ENCODE results near the gene STARD9.
"Not testable (repeated sequence)": the region's sequence is repeated elsewhere in the genome, so short reads cannot be mapped to it uniquely, and the experiment has no call there.

STARD9 gene

DNA sequence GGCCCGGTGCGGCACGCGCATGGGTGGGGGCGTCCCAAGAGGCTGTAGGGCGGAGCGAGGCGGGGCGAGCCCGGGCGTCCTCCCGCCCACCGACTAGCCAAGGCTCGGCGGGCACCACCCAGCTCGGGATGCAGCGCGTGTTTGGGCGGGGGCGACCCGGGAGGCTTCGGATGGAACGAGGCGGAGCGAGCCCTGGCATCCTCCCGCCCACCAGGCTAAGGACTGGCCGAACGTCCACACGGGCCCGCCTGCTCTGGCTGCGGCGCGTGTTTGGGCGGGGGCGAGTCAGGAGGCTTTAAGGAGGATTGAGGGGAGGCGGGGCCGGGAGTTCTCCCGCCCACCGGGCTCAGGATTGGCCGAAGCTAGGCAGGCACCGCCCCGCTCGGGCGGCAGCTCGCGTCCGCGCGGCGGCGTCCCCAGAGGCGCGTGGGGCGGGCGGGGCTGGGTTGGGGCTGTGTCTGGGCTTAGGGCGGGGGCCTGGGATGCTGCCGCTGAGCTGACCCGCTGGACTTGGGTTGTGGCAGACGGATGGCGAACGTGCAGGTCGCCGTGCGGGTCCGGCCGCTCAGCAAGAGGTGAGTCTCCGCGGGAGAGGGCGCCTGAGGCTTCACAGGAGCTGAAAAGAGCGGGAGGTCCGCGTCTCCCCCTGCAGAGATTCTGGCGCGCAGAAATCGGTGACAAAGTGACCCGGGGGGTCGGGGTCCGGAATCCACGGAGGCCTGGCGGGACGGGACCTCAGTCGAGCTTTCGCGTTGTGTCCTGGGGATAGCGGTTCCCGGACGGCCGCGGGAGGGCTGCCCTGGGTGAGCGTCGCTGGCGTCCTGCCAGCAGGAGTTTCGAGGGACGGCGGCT lies at the start of gene STARD9:
TSS of gene STARD9 (plus strand) at position 419 of the 852 bp plus-strand sequence. CDS start at position 529, 110 bp downstream.
- peak; percentile 93 to 94 for DNase-seq (ENCODE audit: low read depth in 2 of 2)

DNA sequence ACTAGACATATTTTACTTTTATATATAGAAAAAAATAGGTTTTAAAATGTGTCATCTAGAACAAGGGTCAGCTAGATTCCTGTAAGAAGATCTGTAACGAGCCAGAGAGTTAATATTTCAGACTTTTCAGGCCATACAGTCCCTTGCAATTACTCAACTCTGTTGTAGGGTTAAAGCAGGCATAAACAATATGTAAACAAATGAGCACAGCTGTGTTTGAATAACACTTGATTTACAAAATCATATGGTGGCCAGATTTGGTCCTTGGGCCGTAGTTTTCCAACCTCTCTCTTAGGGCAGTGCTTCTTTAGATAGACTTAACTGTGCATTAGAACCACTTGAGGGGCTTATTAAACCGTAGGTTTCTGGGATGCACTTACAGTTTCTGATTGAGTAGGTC lies 46.4 kb upstream of the STARD9 start:
- DNase-seq (ENCODE audit: low read depth in 2 of 2): no peak

DNA sequence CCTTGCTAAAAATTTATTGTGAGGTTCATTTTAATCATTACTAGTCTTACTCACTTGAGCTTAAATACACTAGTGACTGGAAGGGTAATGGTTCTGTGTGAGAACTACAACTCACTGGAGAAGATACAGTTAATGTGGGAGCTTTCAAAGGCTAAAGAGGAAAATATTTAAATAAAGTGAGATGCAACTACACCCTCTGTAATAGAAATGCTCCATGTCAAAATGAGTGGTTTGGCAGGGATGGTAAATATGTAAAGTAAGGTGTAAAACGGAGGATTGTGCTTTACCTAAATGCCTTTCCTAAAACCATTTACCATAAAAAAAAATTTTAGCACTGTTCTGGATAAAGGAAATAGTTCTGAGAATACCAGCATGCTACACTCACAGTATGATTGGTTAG lies 42.2 kb upstream of the STARD9 start:
- DNase-seq (ENCODE audit: low read depth in 2 of 2): no peak

DNA sequence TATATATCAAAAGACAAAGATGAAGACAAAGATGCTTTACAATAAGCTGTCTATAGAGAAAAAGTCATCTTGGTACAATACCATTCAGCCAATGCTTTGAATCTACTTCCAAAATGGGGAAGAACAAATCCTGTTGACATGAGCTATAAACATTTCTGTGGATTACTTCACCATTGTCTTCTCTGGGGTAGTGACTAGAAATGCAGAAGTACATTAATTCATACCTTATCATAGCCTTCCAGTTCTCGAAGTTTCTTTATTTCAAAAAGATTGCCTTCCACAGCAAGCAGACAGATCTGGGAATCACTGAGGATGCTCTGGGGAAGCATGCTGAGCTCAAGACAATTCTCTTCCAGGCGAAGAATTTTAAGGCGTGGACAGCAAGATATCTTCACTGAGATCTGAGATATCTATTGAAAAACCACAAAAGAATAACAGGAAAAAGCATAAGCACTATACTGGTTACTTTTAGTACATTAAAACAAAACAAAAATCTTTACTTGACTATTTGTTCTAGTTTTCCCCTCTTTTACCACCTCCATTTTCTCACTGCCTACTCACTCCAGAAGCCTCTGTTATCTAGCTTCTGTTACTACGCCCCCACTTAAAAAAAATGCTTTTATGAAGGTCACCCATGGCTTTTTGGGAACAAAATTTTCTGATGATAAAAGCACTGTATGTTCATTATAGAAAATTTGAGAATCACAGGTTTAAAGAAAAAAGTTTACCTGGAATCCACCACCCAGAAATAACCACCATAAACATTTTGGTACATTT lies 30.4 kb upstream of the STARD9 start:
- no peak for DNase-seq (ENCODE audit: low read depth in 2 of 2)

DNA sequence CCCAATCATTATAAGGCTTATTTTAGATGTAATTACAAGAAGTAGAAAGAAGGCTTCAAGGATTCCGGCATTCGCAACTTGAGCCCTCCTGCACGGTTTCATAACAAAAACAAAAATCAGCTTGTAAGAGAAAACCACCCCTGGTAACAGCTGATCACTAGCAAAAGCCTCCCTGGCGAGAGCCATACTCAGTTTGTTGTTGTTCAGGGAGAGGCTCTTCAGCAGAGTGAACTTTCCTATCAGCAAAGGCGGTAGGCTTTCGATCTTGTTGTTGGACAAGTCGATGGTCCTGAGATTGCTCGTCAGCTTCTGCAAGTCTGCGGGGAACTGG lies 27.5 kb upstream of the STARD9 start:
- DNase-seq (ENCODE audit: low read depth in 2 of 2): no peak

DNA sequence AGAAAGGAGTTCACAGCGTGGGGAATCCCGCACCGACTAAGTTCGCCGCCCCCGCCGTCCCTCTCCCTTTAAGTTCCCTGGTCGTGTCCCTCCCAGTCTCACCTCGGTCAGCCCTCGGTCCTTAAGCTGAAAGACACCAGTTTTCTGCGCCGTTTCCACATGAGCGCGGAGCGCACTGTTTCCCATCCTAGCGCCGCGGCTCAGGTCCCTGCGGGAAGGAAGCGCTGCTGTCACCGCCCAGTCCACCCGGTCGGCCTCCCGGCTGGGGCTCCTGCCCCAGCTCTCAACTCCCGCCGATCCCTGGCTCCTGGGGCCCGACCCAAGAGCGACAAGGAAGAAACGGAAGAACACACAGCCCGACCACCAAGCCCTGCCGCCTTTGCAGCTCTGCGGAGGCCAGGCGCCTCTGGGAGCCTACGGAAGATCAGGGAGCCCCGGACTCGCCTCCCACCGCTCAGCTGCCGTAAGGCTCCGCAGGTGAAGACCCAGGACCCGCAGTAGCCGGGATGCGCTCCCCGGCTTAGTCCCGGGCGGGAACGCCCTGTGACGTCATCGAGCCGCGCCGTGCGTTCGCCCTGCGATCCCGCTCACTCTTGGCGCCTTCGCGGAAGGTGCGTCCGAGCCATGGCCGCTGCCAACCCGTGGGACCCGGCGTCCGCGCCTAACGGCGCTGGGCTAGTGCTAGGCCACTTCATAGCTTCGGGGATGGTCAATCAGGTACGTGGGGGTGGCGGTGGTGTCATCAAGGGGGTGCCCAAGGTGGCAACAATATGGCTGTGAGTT lies 27.0 kb upstream of the STARD9 start, which contains the start of the genes HAUS2 and LRRC57:
TSS of gene HAUS2 (plus strand) at position 590 of the 783 bp plus-strand sequence. CDS start at position 625, 35 bp downstream.
TSS of gene LRRC57 (minus strand) at position 545 of the 783 bp plus-strand sequence. CDS start at position 186, 359 bp downstream.
- DNase-seq (ENCODE audit: low read depth in 2 of 2): peak; percentile 84 to 87

DNA sequence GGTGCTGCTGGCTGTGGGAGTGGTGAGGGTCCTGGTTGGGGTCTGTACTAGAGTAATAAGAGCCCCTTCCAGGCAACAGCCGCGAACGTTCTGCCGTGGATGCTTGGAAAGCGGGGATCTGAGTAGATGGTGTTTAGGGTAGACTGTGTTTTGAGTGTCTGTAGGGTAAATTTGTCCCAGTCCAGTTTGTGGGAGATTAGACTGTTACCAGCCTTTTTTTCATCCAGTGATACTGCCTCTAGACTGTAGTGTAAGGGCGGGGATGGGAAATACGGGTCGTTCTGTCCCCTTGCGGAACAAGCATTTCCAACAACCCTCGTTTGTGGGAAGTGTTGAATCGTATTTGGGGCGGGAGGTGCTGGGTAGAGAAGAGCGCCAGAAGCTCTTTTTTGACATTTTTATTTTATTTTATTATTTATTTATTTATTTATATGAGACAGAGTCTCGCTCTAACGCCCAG lies 26.3 kb upstream of the STARD9 start:
- DNase-seq (ENCODE audit: low read depth in 2 of 2): no peak

DNA sequence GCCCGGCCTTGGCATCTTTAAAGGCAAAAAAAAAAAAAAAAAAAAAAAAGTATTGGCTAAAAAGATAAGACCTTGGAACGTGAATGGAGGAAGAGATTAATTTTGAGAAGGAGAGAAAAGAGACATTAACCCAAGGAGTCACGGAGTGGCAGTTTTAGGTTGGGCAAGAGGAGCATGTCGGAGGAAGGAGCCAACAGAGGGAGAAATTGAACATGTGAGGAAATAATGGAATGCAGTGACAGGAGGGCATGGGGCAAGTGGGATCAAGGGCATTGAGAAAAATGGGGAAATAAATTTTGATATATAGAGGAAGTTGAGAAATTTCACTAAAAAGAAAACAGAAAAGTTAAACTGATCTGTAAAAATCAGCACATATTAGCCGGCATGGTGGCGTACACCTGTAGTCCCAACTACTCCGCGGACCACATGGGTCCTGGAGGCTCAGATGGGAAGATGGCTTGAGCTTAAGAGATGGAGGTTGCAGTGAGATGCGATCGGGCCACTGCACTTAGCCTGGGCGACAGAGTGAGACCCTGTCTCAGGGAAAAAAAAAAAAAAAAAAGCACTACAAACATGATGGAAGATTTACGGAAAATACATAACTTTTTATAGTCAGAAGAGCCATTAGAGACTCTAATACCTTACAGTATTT lies 25.5 kb upstream of the STARD9 start:
- DNase-seq (ENCODE audit: low read depth in 2 of 2): no peak

DNA sequence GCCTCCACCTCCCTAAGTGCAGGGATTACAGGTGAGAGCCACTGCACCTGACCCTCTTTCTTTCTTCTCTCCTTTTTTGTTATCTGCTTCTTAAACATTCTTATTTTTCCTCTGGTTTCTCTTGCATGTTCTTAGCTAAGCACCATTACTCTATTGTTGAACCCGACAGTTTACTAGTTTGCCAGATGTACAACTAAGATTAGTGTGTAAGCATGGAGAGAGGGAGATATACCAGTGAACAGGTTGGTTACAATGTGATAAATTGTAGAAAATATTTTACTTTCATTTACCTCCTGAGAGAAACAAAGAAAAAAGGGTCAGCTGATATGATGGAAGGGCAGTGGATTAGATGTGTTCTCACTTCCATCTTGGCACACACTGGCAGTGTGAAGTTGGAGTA lies 21.9 kb upstream of the STARD9 start:
- no peak for DNase-seq (ENCODE audit: low read depth in 2 of 2)

DNA sequence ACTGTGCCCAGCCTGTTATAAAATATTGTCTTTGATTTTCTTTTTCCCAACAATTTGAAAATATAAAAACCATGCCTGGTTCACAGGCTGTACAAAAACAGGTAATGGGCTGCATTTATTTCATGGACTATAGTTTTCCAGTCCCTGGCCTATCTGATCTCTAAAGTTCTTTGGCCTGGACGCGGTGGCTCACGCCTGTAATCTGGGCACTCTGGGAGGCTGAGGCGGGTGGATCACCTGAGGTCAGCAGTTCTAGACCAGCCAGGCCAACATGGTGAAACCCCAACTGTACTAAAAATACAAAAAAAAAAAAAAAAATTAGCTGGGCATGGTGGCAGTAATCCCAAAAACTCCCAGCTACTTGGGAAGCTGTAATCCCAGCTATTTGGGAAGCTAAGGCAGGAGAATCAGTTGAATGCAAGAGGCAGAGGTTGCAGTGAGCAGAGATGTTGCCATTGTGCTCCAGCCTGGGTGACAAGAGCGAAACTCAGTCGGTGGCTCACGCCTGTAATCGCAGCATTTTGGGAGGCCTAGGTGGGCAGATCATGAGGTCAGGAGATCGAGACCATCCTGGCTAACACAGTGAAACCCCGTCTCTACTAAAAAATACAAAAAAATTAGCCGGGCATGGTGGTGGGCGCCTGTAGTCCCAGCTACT lies 18.7 kb upstream of the STARD9 start:
- not testable (repeated sequence) for DNase-seq (ENCODE audit: low read depth in 2 of 2)

DNA sequence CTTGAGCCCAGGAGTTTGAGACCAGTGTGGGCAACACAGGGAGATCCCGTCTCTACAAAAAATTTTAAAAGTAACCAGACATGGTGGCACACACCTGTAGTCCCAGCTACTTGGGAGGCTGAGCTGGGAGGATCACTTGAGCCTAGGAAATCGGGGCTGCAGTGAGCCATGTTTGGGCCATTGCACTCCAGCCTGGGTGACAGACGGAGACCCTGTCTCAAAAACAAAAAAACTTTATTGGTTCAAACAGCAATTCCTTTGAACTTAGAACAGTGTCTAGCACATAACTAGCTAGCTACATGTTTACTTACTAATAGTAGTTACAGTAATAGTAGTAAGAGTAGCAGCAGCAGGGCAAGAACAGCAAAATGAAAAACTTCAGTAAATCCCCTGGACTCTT lies 16.7 kb upstream of the STARD9 start:
- no peak for DNase-seq (ENCODE audit: low read depth in 2 of 2)

DNA sequence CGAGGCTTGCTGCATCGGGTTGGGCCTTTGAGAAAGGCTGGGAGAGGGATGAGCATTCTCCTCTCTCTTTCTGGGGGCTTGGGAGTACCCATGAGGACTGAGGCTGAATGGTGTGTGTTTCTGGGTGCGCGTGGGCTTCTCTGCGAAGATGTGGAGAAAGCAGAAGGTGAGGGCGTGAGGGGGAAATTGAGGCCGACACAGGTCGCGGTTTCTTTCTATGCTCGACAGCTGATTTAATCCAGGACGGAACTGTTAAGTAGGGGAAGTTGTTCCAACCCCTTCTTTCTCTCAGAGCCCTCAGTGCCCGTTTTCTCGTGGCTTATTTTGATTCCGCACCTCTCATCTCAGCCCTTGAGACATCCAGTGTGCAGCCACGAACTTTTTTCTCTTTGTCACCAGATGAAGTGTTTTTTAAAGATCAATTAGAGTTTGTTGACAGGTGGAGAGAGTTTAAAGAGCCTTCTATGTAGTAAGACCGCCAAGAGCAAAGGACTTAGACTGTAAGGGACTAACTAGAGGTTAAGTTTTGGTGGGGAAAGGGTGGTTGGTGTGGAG lies 711 bp downstream of the STARD9 start:
- DNase-seq (ENCODE audit: low read depth in 2 of 2): no peak

DNA sequence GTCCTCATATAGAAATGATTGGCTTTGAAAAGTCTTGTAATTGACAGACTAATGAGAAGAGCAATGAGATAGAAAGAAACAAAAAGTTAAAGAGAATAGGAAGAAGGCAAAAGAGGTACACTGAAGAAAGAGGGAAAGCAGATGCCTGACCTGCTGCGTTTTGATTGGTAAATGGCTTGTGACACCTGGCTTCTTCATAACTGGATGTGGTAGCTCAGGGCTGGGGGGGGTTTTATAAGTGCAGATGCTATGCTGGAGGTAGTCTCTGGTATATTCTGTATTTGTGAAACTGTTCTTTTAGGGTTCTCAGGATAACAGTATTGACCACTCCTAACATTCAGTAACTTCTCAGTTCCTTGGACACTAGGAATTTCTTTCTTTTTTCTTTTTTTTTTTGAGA lies 1.4 kb downstream of the STARD9 start:
- no peak for DNase-seq (ENCODE audit: low read depth in 2 of 2)

DNA sequence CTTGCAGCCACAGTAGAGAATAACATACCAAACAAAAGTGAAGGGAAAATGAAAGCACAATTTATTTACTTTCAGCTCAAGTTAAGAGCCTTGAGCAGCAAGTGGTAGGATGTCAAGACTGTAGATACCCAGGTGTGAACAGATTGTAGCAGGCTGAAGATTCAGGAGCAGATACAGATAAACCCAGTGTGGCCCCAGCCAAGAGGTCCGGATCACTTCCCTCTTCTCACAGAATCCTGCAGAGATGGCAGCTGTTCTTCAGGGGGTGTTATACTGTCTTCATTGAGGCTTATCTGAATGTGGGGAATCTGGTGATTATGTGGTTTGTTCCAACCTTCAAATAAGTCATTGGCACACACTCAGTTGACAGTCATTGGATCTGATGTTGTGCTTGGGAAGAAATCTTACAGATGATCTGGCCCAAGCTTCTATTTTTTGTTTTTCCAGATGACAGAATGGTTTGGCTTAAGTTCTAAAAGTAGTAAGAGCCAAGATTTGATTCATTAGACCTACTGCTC lies 2.2 kb downstream of the STARD9 start:
- no peak for DNase-seq (ENCODE audit: low read depth in 2 of 2)

DNA sequence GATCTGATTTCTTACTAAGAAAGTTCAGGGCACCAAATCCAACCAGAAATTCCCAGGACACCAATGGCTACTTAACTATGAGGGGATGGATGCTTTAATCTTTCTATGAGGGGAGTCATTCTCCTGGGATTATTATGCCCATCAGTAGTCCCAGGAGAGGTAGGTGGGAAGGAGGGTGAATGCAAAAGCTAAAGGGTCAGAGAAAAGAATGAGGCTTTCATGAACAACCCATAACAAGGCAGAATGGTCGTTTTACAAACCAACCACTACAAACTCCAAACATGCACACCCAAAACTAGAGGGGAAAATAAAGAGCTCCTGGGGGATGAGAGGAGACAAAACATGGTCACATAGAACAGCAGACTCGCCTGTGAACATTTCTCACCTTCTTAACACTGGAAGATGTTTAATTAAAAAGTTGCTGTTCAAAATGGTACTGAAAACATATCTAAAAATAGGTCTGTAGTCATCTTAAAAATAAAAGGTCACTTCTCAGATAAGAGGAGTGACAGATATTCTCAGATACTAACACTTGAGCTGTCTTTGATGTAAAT lies 3.7 kb downstream of the STARD9 start:
- no peak for DNase-seq (ENCODE audit: low read depth in 2 of 2)

DNA sequence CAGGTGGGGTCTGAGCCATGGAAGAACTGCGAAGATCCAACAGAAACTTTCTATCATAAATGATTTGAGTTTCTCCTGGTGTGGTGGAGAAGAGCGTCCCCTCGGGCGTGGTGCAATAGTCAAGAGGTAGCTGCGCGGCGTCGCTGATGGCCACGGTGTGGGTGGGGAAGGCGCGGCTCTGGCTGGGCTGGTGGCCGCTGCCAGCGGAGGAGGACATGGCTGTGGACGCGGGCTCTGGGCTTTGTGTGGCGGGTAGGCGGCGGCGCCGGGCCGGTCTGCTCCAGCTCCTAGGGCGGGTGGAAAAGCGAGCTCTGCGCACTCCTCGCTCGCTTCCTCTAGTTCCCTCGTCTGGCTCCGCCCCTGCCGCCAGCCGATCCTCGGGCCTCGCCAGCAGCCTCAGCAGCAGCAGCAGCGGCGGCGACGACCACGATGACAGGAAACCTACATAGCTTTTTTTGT lies 5.9 kb downstream of the STARD9 start:
- DNase-seq (ENCODE audit: low read depth in 2 of 2): peak; percentile 71 to 73

DNA sequence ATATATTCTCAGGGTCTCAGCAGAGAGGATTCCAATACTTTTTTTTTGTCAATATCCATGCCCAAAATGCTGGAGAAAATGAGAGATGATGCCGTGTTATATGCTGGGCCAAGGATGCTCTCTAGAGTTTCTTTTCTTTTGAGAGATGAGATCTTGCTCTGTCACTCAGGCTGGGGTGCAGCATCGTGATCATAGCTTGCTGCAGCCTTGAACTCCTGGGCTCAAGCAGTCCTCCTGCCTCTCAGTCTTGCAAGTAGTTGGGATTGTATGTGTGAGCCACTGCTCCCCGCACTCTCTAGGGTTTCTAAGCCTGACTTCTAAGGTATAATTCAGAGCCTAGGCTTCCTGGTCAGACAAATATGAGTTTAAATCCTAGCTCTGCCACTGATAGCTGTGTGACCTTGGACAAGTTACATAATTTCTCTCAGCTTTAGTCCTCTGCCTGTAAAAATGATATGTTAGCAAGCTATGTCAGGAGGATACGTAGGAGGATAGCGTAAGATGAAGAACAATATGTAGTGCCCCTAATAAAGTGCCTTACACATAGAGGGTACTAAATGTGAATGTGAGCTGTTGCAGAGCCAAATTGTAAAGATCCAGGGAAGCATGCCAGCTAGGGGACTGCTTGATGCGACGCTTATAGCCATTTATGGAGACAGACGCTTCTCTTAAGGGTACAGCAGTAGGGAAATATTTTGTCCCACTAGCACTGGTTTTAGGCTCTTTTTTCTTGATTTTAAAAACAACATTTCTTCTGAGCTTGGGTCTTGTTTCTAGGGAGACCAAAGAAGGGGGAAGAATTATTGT lies 7.4 kb downstream of the STARD9 start:
- no peak for DNase-seq (ENCODE audit: low read depth in 2 of 2)

DNA sequence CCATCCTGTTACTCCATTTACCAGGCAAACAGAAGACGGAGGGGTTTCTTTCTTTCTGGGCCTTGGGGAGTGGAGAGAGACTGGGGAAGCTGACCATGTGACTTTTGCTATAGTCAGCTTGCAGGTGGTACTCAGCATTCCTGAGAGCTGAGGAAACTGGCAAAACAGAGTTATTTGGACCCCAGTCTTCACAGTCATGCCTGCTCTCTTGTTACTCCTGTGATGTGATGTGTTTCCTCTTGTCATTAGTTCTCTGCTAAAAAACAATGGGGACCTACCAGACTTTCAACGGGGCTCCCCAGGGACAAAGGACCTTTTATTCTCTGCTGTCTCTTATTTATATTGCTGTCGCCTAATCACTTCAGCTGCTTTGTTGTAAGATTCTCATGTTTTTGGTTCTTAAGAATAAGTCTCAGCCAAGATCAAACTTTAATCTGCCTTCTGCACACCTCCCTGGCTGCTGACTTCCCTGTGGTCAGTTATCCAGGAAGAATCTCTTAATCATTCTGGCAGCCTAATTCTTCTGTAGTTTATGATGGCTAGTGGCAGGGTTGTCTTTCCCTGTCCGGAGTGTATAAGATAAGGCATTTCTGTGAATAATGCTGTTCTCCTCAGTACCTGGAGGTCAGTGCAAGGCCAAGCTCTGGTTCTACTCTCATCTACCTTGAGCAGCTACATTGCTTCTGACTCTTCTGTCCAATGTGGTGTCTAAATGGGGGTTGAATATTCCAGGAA lies 8.8 kb downstream of the STARD9 start:
- no peak for DNase-seq (ENCODE audit: low read depth in 2 of 2)

Data from stimulated activated CD8-positive, alpha-beta memory T cell treated with anti-CD3 and anti-CD28 coated beads, Interleukin-2, amount 100 ng/mL, for 48 hours (primary cell).